Smooth muscle cell (in vitro differentiated cells): ENCODE data around the gene PM20D2. TPM values are rescaled to one million over a fixed set of nuclear protein-coding genes. Genes with fewer than 3 reads are reported as not detected.

ENCODE experiments used
- DNase-seq: peaks from one replicate; lab custom pipeline; 2025; ENCODE audit not compliant: unreplicated experiment; lab: John Stamatoyannopoulos, UW
- H2AFZ ChIP-seq: fragments of 200-600 bp; sonication (generic); 2 replicates; pipeline ENCODE4 v1.6.0; 2016; ENCODE audit warnings: antibody characterized with exemption, low read depth, mild to moderate bottlenecking
- H3F3A ChIP-seq: fragments of 200-600 bp; sonication (generic); 2 replicates; pipeline ENCODE4 v1.6.0; 2017; ENCODE audit warnings: antibody characterized with exemption, low read depth
- H3K27ac ChIP-seq: fragments of 200-600 bp; sonication (generic); 2 replicates; pipeline ENCODE4 v1.5.1; 2016; ENCODE audit warnings: low read depth, mild to moderate bottlenecking
- H3K27me3 ChIP-seq: fragments of 200-600 bp; sonication (generic); 2 replicates; pipeline ENCODE4 v1.6.1; 2016; ENCODE audit warnings: low read depth, mild to moderate bottlenecking
- H3K36me3 ChIP-seq: fragments of 200-600 bp; sonication (generic); 2 replicates; pipeline ENCODE4 v1.5.1; 2016; ENCODE audit warnings: low read depth
- H3K4me1 ChIP-seq: fragments of 200-600 bp; sonication (generic); 2 replicates; pipeline ENCODE4 v1.5.1; 2016; ENCODE audit warnings: low read depth
- H3K4me2 ChIP-seq: fragments of 200-600 bp; sonication (generic); 2 replicates; pipeline ENCODE4 v1.6.0; 2016; ENCODE audit warnings: mild to moderate bottlenecking
- H3K4me3 ChIP-seq: fragments of 200-600 bp; sonication (generic); 2 replicates; pipeline ENCODE4 v1.5.1; 2016; ENCODE audit warnings: mild to moderate bottlenecking
- H3K79me2 ChIP-seq: fragments of 200-600 bp; sonication (generic); 2 replicates; pipeline ENCODE4 v1.6.0; 2016; ENCODE audit warnings: low read depth, mild to moderate bottlenecking
- H3K9ac ChIP-seq: fragments of 200-600 bp; sonication (generic); 2 replicates; pipeline ENCODE4 v1.6.0; 2016; ENCODE audit warnings: low read depth
- H3K9me3 ChIP-seq: fragments of 200-600 bp; sonication (generic); replicated peaks from 2 replicates; pipeline ENCODE4 v1.5.1; 2016; ENCODE audit warnings: low read depth
- H4K20me1 ChIP-seq: fragments of 200-600 bp; sonication (generic); 2 replicates; pipeline ENCODE4 v1.6.0; 2016; ENCODE audit warnings: low read depth
- CTCF ChIP-seq: fragments of 200-600 bp; sonication (generic); IDR thresholded peaks from 2 replicates; pipeline ENCODE4 v1.5.1; 2017; ENCODE audit warnings: borderline replicate concordance, mild to moderate bottlenecking, antibody characterized with exemption; ENCODE audit not compliant: insufficient read depth, poor library complexity, severe bottlenecking
- WGBS: methylation state at CpG from one replicate; pipeline ENCODE4 v1.1.7; 2016; ENCODE audit warnings: low lambda C conversion rate; 5-methylcytosine and 5-hydroxymethylcytosine counted together
- polyA plus RNA-seq: library from polyadenylated mRNA; unstranded; fragments of >200 nt; fragmentation: Nextera tagmentation; extraction: Ambion mirVana; gene quantifications from 2 replicates; pipeline ENCODE4 v1.2.1, GENCODE V29; 2016
- total RNA-seq: library from RNA; depleted of rRNA; stranded (reverse); fragments of >200 nt; gene quantifications from 2 replicates; pipeline ENCODE4 v1.2.3, GENCODE V29; 2014

Gene PM20D2
- total RNA-seq (6.9 and 7.8 TPM in 2 replicates), polyA plus RNA-seq (4.8 and 5.6 TPM in 2 replicates)

GRCh38 chr6:89145956-89146717 is at the start of gene PM20D2:
Gene PM20D2 (plus strand): TSS chr6:89146055. CDS start chr6:89146145, 90 bp downstream.
- Histone ChIP-seq H4K20me1 (peaks cover 2% of the 10 kb centered on the region), H3K9ac (peak within 1 kb of the TSS; percentile 70), H3K36me3 (no peaks in the 10 kb centered on the region), H3F3A (no peaks in the 10 kb centered on the region), H3K27ac (peak within 1 kb of the TSS; percentile 11), H3K4me3 (peak within 1 kb of the TSS; percentile 71), H3K9me3 (no peaks in the 10 kb centered on the region), H3K4me1 (peaks cover 6% of the 10 kb centered on the region), H3K4me2 (peak within 1 kb of the TSS; percentile 98), H3K27me3 (no peaks in the 10 kb centered on the region), H2AFZ (peak within 1 kb of the TSS; percentile 72), H3K79me2 (peaks cover 3% of the 10 kb centered on the region)
- WGBS = under 1% methylated on average over 78 of the region's 102 CpGs
- DNase-seq = no peak
- TF ChIP-seq CTCF = no peak

GRCh38 chr6:89098461-89098860 is 47.4 kb upstream of the PM20D2 start:
- Histone ChIP-seq H3K27me3 (no peaks in the 10 kb centered on the region), H3K9me3 (no peaks in the 10 kb centered on the region), H3K9ac (no peak overlapping the region), H3F3A (no peaks in the 10 kb centered on the region), H2AFZ (no peak overlapping the region), H3K79me2 (no peaks in the 10 kb centered on the region), H3K27ac (no peak overlapping the region), H3K4me1 (no peaks in the 10 kb centered on the region), H3K4me3 (no peak overlapping the region), H4K20me1 (peaks cover 3% of the 10 kb centered on the region), H3K36me3 (no peaks in the 10 kb centered on the region), H3K4me2 (no peak overlapping the region)
- WGBS = 95% methylated on average over 8 of the region's 8 CpGs
- no peak for DNase-seq
- TF ChIP-seq CTCF = no peak

- WGBS = 98% methylated on average over 2 of the region's 2 CpGs
- Histone ChIP-seq H3K9ac (no peak overlapping the region), H2AFZ (no peak overlapping the region), H3K27ac (no peak overlapping the region), H4K20me1 (peaks cover 3% of the 10 kb centered on the region), H3K79me2 (no peaks in the 10 kb centered on the region), H3K36me3 (no peaks in the 10 kb centered on the region), H3F3A (no peaks in the 10 kb centered on the region), H3K9me3 (no peaks in the 10 kb centered on the region), H3K4me1 (no peaks in the 10 kb centered on the region), H3K4me3 (no peak overlapping the region), H3K4me2 (no peak overlapping the region), H3K27me3 (no peaks in the 10 kb centered on the region)
- TF ChIP-seq CTCF = no peak
- DNase-seq = no peak
Measured at GRCh38 chr6:89100114-89100513, 45.7 kb upstream of the PM20D2 start.

GRCh38 chr6:89110284-89110683 is 35.6 kb upstream of the PM20D2 start:
- no peak overlapping the region for H3K27ac ChIP-seq
- no peaks in the 10 kb centered on the region for H3K9me3 ChIP-seq
- H3K36me3 ChIP-seq = no peaks in the 10 kb centered on the region
- no peak for TF ChIP-seq CTCF
- H3K79me2 ChIP-seq = peaks cover 29% of the 10 kb centered on the region
- no peak overlapping the region for H3K9ac ChIP-seq
- H3K4me1 ChIP-seq = no peaks in the 10 kb centered on the region
- no peaks in the 10 kb centered on the region for H3F3A ChIP-seq
- WGBS = 96% methylated on average over 3 of the region's 3 CpGs
- H3K27me3 ChIP-seq = no peaks in the 10 kb centered on the region
- no peak overlapping the region for H2AFZ ChIP-seq
- H3K4me3 ChIP-seq = no peak overlapping the region
- peaks cover 18% of the 10 kb centered on the region for H4K20me1 ChIP-seq
- no peak overlapping the region for H3K4me2 ChIP-seq
- DNase-seq = no peak
